Liver (tissue), 9 donors: ENCODE measurements around the gene DSPP. TPM values are rescaled to one million over a fixed set of nuclear protein-coding genes. Genes with fewer than 3 reads are reported as not detected.

ENCODE experiments used
- DNase-seq: peaks from one replicate; pipeline ENCODE4 v3.0.0-alpha.2; 2017; ENCODE audit warnings: low spot score
- H3K27ac ChIP-seq, 2 donors: one replicate each; pipeline ENCODE4 v1.7.0; 2013; ENCODE audit warnings: inconsistent platforms in 2 of 2, low read length in 2 of 2, control low read depth in 1 of 2, low read depth in 1 of 2, mild to moderate bottlenecking in 1 of 2
- H3K27me3 ChIP-seq, 4 donors: one replicate each; pipeline versions ENCODE4 v1.6.1 to v1.7.0; 2013; ENCODE audit warnings: low read length in 3 of 4, inconsistent platforms in 1 of 4, mild to moderate bottlenecking in 1 of 4, moderate library complexity in 1 of 4; ENCODE audit not compliant: control insufficient read depth in 4 of 4, insufficient read depth in 4 of 4
- H3K36me3 ChIP-seq, 4 donors: one replicate each; pipeline versions ENCODE4 v1.6.1 to v1.7.0; 2013; ENCODE audit warnings: low read length in 3 of 4, mild to moderate bottlenecking in 3 of 4, low read depth in 1 of 4, moderate library complexity in 1 of 4; ENCODE audit not compliant: control insufficient read depth in 4 of 4, insufficient read depth in 3 of 4
- H3K4me1 ChIP-seq, 4 donors: one replicate each; pipeline versions ENCODE4 v1.6.1 to v1.7.0; 2013; ENCODE audit warnings: low read length in 3 of 4, mild to moderate bottlenecking in 3 of 4, moderate library complexity in 1 of 4; ENCODE audit not compliant: control insufficient read depth in 4 of 4, insufficient read depth in 4 of 4
- H3K4me3 ChIP-seq, 3 donors: one replicate each; pipeline versions ENCODE4 v1.6.1 to v1.7.0; 2013; ENCODE audit warnings: low read length in 3 of 3, control low read depth in 1 of 3, low read depth in 1 of 3, mild to moderate bottlenecking in 1 of 3
- H3K9ac ChIP-seq, 2 donors: one replicate each; pipeline ENCODE4 v1.7.0; 2013; ENCODE audit warnings: low read length in 2 of 2, mild to moderate bottlenecking in 2 of 2, moderate library complexity in 2 of 2, control low read depth in 1 of 2, low read depth in 1 of 2
- H3K9me3 ChIP-seq, 4 donors: one replicate each; pipeline versions ENCODE4 v1.6.1 to v1.7.0; 2013; ENCODE audit warnings: low read length in 3 of 4; ENCODE audit not compliant: control insufficient read depth in 4 of 4
- ATF3 ChIP-seq: IDR thresholded peaks from 2 replicates; pipeline ENCODE4 v1.6.1; 2016; ENCODE audit warnings: antibody characterized with exemption
- CTCF ChIP-seq: fragments of 150-350 bp; IDR thresholded peaks from 2 replicates; pipeline ENCODE4 v1.5.1; 2017; ENCODE audit warnings: improper control_type of control experiment, low read depth, low read length; ENCODE audit not compliant: missing input control
- EGR1 ChIP-seq, 2 donors: IDR thresholded peaks; 2 replicates each; pipeline ENCODE4 v1.6.1; 2016 to 2018; ENCODE audit warnings: antibody characterized with exemption in 2 of 2, low read depth in 2 of 2
- FOXA1 ChIP-seq: IDR thresholded peaks from 2 replicates; pipeline ENCODE4 v1.6.1; 2016; ENCODE audit warnings: antibody characterized with exemption
- FOXA2 ChIP-seq: IDR thresholded peaks from 2 replicates; pipeline ENCODE4 v1.6.1; 2016; ENCODE audit warnings: antibody characterized with exemption
- GABPA ChIP-seq, 2 donors: IDR thresholded peaks in 1 of 2; conservative IDR thresholded peaks in 1 of 2; 2 replicates each; pipeline ENCODE4 v1.6.1; 2016; ENCODE audit warnings: antibody characterized with exemption in 2 of 2, mild to moderate bottlenecking in 1 of 2, moderate library complexity in 1 of 2
- HNF4G ChIP-seq: IDR thresholded peaks from 2 replicates; pipeline ENCODE4 v1.6.1; 2016; ENCODE audit warnings: antibody characterized with exemption
- MAX ChIP-seq: IDR thresholded peaks from 2 replicates; pipeline ENCODE4 v1.6.1; 2016; ENCODE audit warnings: antibody characterized with exemption
- NR2F2 ChIP-seq: IDR thresholded peaks from 2 replicates; pipeline ENCODE4 v1.6.1; 2016; ENCODE audit warnings: antibody characterized with exemption
- REST ChIP-seq: IDR thresholded peaks from 2 replicates; pipeline ENCODE4 v1.6.1; 2016; ENCODE audit warnings: antibody characterized with exemption, mild to moderate bottlenecking
- RXRA ChIP-seq, 2 donors: IDR thresholded peaks; 2 replicates each; pipeline ENCODE4 v1.6.1; 2017 to 2018; ENCODE audit warnings: antibody characterized with exemption in 2 of 2, mild to moderate bottlenecking in 1 of 2
- SP1 ChIP-seq: IDR thresholded peaks from 2 replicates; pipeline ENCODE4 v1.6.1; 2018; ENCODE audit warnings: antibody characterized with exemption, mild to moderate bottlenecking
- YY1 ChIP-seq: IDR thresholded peaks from 2 replicates; pipeline ENCODE4 v1.6.1; 2016; ENCODE audit warnings: antibody characterized with exemption, mild to moderate bottlenecking
- WGBS: extraction: QIAGEN DNeasy Blood & Tissue Kit; methylation state at CpG from one replicate; pipeline ENCODE4 v1.1.7; 2013; 5-methylcytosine and 5-hydroxymethylcytosine counted together
- polyA plus RNA-seq, 2 donors: library from polyadenylated mRNA; stranded (reverse) in 1 of 2; unstranded in 1 of 2; fragments of 200-250 nt in 1 of 2; fragments of >200 nt in 1 of 2; fragmentation: Nextera tagmentation in 1 of 2; extraction: Ambion mirVana in 1 of 2; gene quantifications; one replicate each; pipeline versions ENCODE4 v1.2.1 to v1.2.3, GENCODE V29; 2013 to 2015
- total RNA-seq, 2 donors: library from RNA; depleted of rRNA; stranded (reverse); fragments of >200 nt; gene quantifications; one replicate each; pipeline ENCODE4 v1.2.3, GENCODE V29; 2014
- donor health status: healthy.
- donor health status: healthy.
- donor health status: healthy.
- donor health status: healthy.
- donor health status: healthy.

The DSPP gene
- total RNA-seq (under 1 TPM in 1 of 2 donors, not detected in 1; under 0.01 TPM), polyA plus RNA-seq (not detected)

GRCh38 chr4:87608229-87608628 lies at the start of gene DSPP:
TSS of gene DSPP (plus strand) at chr4:87608529. CDS start at chr4:87610909, 2,380 bp downstream.
- H3K9ac ChIP-seq, result no peak within 1 kb of the TSS
- no peak within 1 kb of the TSS for H3K27ac ChIP-seq
- 82% methylated on average over 4 of the region's 4 CpGs for WGBS
- no peaks in the 10 kb centered on the region for H3K36me3 ChIP-seq
- no peak within 1 kb of the TSS for H3K4me3 ChIP-seq
- no peaks in the 10 kb centered on the region for H3K4me1 ChIP-seq
- no peak for DNase-seq
- H3K27me3 ChIP-seq, result peaks cover 0 to 3% (median 0%) of the 10 kb centered on the region in 4 donors
- TF ChIP-seq FOXA2 (no peak), HNF4G (no peak), ATF3 (no peak), REST (no peak), YY1 (no peak)
- H3K9me3 ChIP-seq, result no peaks in the 10 kb centered on the region

GRCh38 chr4:87559090-87559837 lies 49.1 kb upstream of the DSPP start:
- no peak overlapping the region for H3K4me3 ChIP-seq
- H3K27me3 ChIP-seq, result no peaks in the 10 kb centered on the region
- WGBS, result 54% methylated on average over 8 of the region's 8 CpGs
- H3K4me1 ChIP-seq, result no peaks in the 10 kb centered on the region
- DNase-seq, result no peak
- TF ChIP-seq HNF4G (no peak), MAX (no peak), RXRA (IDR thresholded peaks at IDR 0.05) (no peak), NR2F2 (no peak), CTCF (no peak), ATF3 (no peak), SP1 (no peak), EGR1 (IDR thresholded peaks at IDR 0.05; ENCODE audit: low read depth in 2 of 2) (no peak), FOXA1 (no peak), REST (no peak), FOXA2 (no peak), GABPA (IDR thresholded peaks at IDR 0.05 in 1 of 2, conservative IDR thresholded peaks at IDR 0.05 in 1 of 2) (no peak)
- H3K27ac ChIP-seq, result no peak overlapping the region
- H3K36me3 ChIP-seq, result no peaks in the 10 kb centered on the region
- H3K9ac ChIP-seq, result no peak overlapping the region
- H3K9me3 ChIP-seq, result no peaks in the 10 kb centered on the region
